Measurements from ENCODE around the gene SVIL.

The SVIL gene

GRCh38 chr10:29634764-29635625 lies at the start of gene SVIL:
Gene SVIL, minus strand, starts transcription at chr10:29634971. Its CDS starts 79,913 bp downstream, at chr10:29555058.
- Mint-ChIP-seq H3K4me1 (peaks cover 52% of the 10 kb centered on the region), H3K27me3 (ENCODE audit: low read depth) (no peaks in the 10 kb centered on the region), H3K27ac (peak within 1 kb of the TSS; percentile 94 to 96 (median 94)), H3K9me3 (no peaks in the 10 kb centered on the region), H3K4me3 (peak within 1 kb of the TSS; percentile 55 to 90 (median 81)), H3K36me3 (ENCODE audit: low read depth) (peaks cover 20% of the 10 kb centered on the region)
- TF ChIP-seq CTCF (IDR thresholded peaks at IDR 0.05; ENCODE audit: unreplicated experiment in 3 of 3), result no peak

GRCh38 chr10:29681676-29682448 lies 47.1 kb upstream of the SVIL start:
- Mint-ChIP-seq H3K4me3 (no peak overlapping the region), H3K36me3 (ENCODE audit: low read depth) (peaks cover 82% of the 10 kb centered on the region), H3K27ac (peak overlapping the region in 2 of 3 experiments; percentile 15 to 42), H3K9me3 (peaks cover 4% of the 10 kb centered on the region), H3K27me3 (ENCODE audit: low read depth) (no peaks in the 10 kb centered on the region), H3K4me1 (peaks cover 23% of the 10 kb centered on the region)
- no peak for TF ChIP-seq CTCF (IDR thresholded peaks at IDR 0.05; ENCODE audit: unreplicated experiment in 3 of 3)

GRCh38 chr10:29680091-29680490 lies 45.3 kb upstream of the SVIL start:
- Mint-ChIP-seq H3K4me1 (peaks cover 22% of the 10 kb centered on the region), H3K27me3 (ENCODE audit: low read depth) (peaks cover 4% of the 10 kb centered on the region), H3K9me3 (peaks cover 19% of the 10 kb centered on the region), H3K36me3 (ENCODE audit: low read depth) (peaks cover 90% of the 10 kb centered on the region), H3K27ac (no peak overlapping the region), H3K4me3 (no peak overlapping the region)
- no peak for TF ChIP-seq CTCF (IDR thresholded peaks at IDR 0.05; ENCODE audit: unreplicated experiment in 3 of 3)

GRCh38 chr10:29676732-29677131 lies 42.0 kb upstream of the SVIL start:
- no peak for TF ChIP-seq CTCF (IDR thresholded peaks at IDR 0.05; ENCODE audit: unreplicated experiment in 3 of 3)
- Mint-ChIP-seq H3K9me3 (peaks cover 28% of the 10 kb centered on the region), H3K4me1 (peaks cover 11% of the 10 kb centered on the region), H3K36me3 (ENCODE audit: low read depth) (peaks cover 83% of the 10 kb centered on the region), H3K4me3 (no peak overlapping the region), H3K27me3 (ENCODE audit: low read depth) (peaks cover 4% of the 10 kb centered on the region), H3K27ac (no peak overlapping the region)

GRCh38 chr10:29675984-29676383 lies 41.2 kb upstream of the SVIL start:
- Mint-ChIP-seq H3K27ac (peak overlapping the region in 1 of 3 experiments; percentile 1), H3K4me3 (no peak overlapping the region), H3K36me3 (ENCODE audit: low read depth) (peaks cover 85% of the 10 kb centered on the region), H3K27me3 (ENCODE audit: low read depth) (peaks cover 4% of the 10 kb centered on the region), H3K4me1 (peaks cover 11% of the 10 kb centered on the region), H3K9me3 (peaks cover 28% of the 10 kb centered on the region)
- no peak for TF ChIP-seq CTCF (IDR thresholded peaks at IDR 0.05; ENCODE audit: unreplicated experiment in 3 of 3)
